Breast epithelium (tissue), 4 donors: ENCODE results near the gene KLHL7. TPM values are rescaled to one million over a fixed set of nuclear protein-coding genes. Genes with fewer than 3 reads are reported as not detected.

Source experiments
- DNase-seq, 2 donors: peaks; one replicate each; pipeline ENCODE4 v3.0.0-alpha.2; 2019; ENCODE audit warnings: low spot score in 2 of 2
- H3K27ac ChIP-seq, 2 donors: fragments of 200-600 bp; sonication (generic) in 1 of 2; one replicate each; pipeline ENCODE4 v1.5.1; 2016 to 2019; ENCODE audit warnings: mild to moderate bottlenecking in 1 of 2
- H3K27me3 ChIP-seq, 2 donors: fragments of 200-600 bp; sonication (generic) in 1 of 2; one replicate each; pipeline versions ENCODE4 v1.5.1 to v1.6.0; 2017 to 2019; ENCODE audit warnings: control low read depth in 1 of 2, mild to moderate bottlenecking in 1 of 2
- H3K36me3 ChIP-seq: fragments of 200-600 bp; one replicate; pipeline ENCODE4 v1.5.1; 2019
- H3K4me1 ChIP-seq, 2 donors: fragments of 200-600 bp; sonication (generic); one replicate each; pipeline ENCODE4 v1.5.1; 2016 to 2019; ENCODE audit warnings: control low read depth in 1 of 2
- H3K4me3 ChIP-seq, 3 donors: fragments of 200-600 bp; sonication (generic); 1 replicate in 2 of 3; 2 replicates in 1 of 3; pipeline ENCODE4 v1.5.1; 2016 to 2019; ENCODE audit warnings: mild to moderate bottlenecking in 3 of 3, moderate library complexity in 2 of 3
- H3K9me3 ChIP-seq, 2 donors: fragments of 200-600 bp; sonication (generic) in 1 of 2; one replicate each; pipeline ENCODE4 v1.5.1; 2016 to 2019; ENCODE audit warnings: control low read depth in 1 of 2
- POLR2A ChIP-seq: fragments of 450-650 bp; IDR thresholded peaks from one replicate; pipeline ENCODE4 v1.6.1; 2016; ENCODE audit warnings: antibody characterized with exemption, mild to moderate bottlenecking, moderate library complexity
- POLR2AphosphoS5 ChIP-seq, 3 donors: sonication (generic); formaldehyde crosslinking; IDR thresholded peaks; one replicate each; pipeline ENCODE4 v1.6.1; 2017; ENCODE audit warnings: antibody characterized with exemption in 3 of 3
- intact Hi-C: fragments of 100-400 bp; cut with DNase I; formaldehyde crosslinking; loops from one replicate; pipeline ENCODE4 v1.15.1; 2023; ENCODE audit warnings: low total_unique reads
- total RNA-seq, 3 donors: library from RNA; depleted of rRNA; stranded (reverse); fragments of >200 nt; gene quantifications; one replicate each; pipeline ENCODE4 v1.1.0, GENCODE V29; 2016
- TF ChIP-seq, protein P1 (sequence below), 3 donors: fragments of 450-650 bp; IDR thresholded peaks; one replicate each; pipeline ENCODE4 v1.5.1; 2016 to 2017; ENCODE audit warnings: antibody characterized with exemption in 3 of 3, mild to moderate bottlenecking in 3 of 3, moderate library complexity in 3 of 3

The KLHL7 gene
- total RNA-seq, 3 donors from 2014 or later, result 28.5 to 39.2 (median 29.0) TPM

DNA sequence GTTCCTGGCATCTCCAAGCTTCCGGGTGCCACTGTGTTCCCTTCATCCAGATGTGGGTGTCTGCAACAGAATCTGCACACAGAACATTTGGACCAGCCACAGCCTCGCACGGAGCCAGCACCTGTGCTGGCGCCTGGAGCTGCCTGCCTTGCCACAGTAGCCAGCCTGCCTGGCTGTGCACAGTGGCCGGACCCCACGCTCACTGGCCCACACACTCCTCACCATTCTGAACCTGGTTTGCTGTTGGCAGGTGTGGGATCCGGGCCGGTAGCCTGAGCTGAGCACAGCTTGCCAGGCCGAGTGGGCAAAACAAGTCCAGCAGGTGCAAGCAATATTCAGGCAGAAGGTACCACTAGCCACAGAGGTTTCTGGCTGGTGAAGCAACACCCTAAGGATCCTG is 7.6 kb upstream of the KLHL7 start:
- H3K36me3 ChIP-seq, result no peaks in the 10 kb centered on the region
- H3K4me3 ChIP-seq, result no peak overlapping the region
- no peaks in the 10 kb centered on the region for H3K4me1 ChIP-seq
- DNase-seq, result no peak
- no peak overlapping the region for H3K27ac ChIP-seq
- intact Hi-C loops, result no loop called here
- no peaks in the 10 kb centered on the region for H3K9me3 ChIP-seq
- no peak for TF ChIP-seq POLR2A
- no peaks in the 10 kb centered on the region for H3K27me3 ChIP-seq

DNA sequence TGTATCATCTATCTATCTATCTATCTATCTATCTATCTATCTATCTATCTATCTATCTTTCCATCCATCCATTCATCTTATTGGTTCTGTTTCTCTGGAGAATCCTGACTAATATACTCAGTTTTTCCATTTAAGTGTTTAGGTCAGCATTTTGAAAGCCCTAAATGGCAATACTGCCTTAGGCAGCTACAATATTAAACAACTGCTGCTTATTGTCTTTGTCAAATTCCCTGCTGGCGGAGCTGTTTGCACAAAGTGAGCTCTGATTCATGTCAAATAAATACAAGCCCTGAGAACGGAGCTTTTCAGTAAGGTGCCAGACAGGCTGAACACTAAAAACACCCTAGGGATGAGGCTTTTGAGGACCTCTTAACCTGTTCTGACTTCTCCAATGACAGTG is 7.1 kb upstream of the KLHL7 start:
- Histone ChIP-seq H3K4me3 (no peak overlapping the region), H3K4me1 (no peaks in the 10 kb centered on the region), H3K9me3 (no peaks in the 10 kb centered on the region), H3K36me3 (no peaks in the 10 kb centered on the region), H3K27ac (no peak overlapping the region), H3K27me3 (no peaks in the 10 kb centered on the region)
- intact Hi-C loops, result no loop called here
- TF ChIP-seq, protein P1, sequence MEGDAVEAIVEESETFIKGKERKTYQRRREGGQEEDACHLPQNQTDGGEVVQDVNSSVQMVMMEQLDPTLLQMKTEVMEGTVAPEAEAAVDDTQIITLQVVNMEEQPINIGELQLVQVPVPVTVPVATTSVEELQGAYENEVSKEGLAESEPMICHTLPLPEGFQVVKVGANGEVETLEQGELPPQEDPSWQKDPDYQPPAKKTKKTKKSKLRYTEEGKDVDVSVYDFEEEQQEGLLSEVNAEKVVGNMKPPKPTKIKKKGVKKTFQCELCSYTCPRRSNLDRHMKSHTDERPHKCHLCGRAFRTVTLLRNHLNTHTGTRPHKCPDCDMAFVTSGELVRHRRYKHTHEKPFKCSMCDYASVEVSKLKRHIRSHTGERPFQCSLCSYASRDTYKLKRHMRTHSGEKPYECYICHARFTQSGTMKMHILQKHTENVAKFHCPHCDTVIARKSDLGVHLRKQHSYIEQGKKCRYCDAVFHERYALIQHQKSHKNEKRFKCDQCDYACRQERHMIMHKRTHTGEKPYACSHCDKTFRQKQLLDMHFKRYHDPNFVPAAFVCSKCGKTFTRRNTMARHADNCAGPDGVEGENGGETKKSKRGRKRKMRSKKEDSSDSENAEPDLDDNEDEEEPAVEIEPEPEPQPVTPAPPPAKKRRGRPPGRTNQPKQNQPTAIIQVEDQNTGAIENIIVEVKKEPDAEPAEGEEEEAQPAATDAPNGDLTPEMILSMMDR (IDR thresholded peaks at IDR 0.05), result no peak
- DNase-seq, result no peak

DNA sequence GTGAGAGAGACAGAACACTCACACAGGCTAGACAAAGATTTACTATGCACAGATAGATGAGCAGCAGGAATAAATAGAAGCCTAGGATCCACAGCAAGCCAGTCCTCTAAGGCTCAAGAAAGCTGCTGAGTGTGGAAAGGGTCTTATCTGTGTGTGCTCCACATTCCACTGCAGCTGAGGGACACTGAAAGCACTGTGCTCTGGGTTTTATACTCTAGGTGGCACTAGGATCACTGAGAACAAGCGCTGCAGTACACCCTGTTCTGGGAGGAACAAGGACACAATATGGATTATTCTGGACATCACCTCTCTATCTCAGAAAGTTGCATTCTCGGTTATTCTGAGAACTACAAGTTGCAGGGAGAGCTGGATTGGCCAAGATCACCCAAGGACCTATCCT is 4.9 kb upstream of the KLHL7 start:
- Histone ChIP-seq H3K4me3 (no peak overlapping the region), H3K36me3 (no peaks in the 10 kb centered on the region), H3K4me1 (no peaks in the 10 kb centered on the region), H3K9me3 (no peaks in the 10 kb centered on the region), H3K27ac (no peak overlapping the region), H3K27me3 (no peaks in the 10 kb centered on the region)
- no peak for DNase-seq
- TF ChIP-seq, protein P1 (IDR thresholded peaks at IDR 0.05), result no peak
- TF ChIP-seq POLR2A (no peak), POLR2AphosphoS5 (IDR thresholded peaks at IDR 0.05) (no peak)
- intact Hi-C loops, result no loop called here

DNA sequence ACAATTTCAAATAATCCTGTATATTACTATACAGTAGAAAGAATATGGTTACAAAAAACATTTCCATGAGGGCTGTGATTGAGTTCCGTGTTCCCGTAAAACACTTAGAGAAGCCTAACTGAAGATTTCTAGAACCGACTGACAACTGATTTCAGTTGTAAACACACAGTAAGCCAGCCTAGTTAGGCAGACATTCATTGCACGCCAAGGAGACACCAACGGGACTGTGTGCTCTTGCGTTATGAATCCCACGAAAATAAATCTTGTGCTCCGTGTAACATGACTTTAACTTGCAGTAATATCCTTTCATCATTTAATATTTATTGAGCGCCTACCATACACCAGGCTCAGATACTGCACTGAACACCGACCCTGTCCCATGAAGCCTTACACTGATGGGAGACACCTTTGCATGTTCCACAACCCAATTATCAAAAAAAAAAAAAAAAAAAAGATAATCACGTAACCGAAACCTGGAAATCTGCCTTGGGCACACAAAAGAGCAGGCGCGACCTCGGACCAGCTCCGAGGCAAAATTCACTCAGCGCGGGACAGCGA is 420 bp upstream of the KLHL7 start:
- Histone ChIP-seq H3K9me3 (no peaks in the 10 kb centered on the region), H3K27ac (peak overlapping the region; percentile 94 to 95), H3K4me1 (peaks cover 0 to 6% of the 10 kb centered on the region in 2 donors), H3K27me3 (no peaks in the 10 kb centered on the region), H3K4me3 (peak overlapping the region; percentile 95 to 97 (median 97)), H3K36me3 (no peaks in the 10 kb centered on the region)
- intact Hi-C loops, result no loop called here
- DNase-seq, result no peak
- TF ChIP-seq, protein P1 (IDR thresholded peaks at IDR 0.05), result peak in 1 of 3 donors; percentile 17
- TF ChIP-seq POLR2A, result no peak

DNA sequence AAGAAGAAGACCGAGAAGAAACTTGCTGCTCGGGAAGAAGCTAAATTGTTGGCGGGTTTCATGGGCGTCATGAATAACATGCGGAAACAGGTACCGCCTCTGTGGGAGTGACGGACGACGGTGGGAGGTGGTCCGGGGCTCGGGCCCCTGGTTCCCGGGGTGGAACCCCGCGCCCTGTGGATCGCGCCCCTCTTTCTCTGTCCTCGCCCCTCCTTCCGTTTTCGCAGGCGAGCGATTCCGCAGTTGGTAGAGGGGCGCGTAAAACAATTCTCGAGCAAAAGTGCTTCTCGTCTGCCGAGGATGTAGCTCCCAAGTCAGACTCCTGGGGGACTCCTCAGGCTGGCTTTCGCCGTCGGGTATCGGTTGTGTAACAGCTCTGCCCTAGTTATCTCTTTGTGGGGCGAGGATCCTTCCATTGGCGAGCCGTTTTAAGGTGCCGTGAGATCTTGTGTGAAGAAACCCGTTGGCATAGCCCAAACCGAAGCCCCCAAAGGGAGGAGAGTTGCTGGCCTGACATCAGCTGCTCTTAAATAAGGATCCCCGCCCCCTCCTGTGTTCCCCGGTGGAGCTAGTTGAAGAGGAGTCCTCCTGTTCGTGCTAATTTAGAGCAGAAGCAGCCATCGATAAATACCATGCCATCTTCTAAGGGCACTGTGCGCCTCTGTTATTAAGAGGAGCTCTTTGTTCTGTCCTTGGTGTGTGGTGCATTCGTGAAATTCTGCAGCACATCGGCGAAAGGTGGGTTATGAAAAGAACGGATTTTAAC is 655 bp downstream of the KLHL7 start:
- Histone ChIP-seq H3K4me3 (peak overlapping the region; percentile 95 to 97 (median 97)), H3K27ac (peak overlapping the region; percentile 94 to 95), H3K9me3 (no peaks in the 10 kb centered on the region), H3K27me3 (no peaks in the 10 kb centered on the region), H3K36me3 (no peaks in the 10 kb centered on the region), H3K4me1 (peaks cover 0 to 6% of the 10 kb centered on the region in 2 donors)
- no peak for TF ChIP-seq POLR2A
- TF ChIP-seq, protein P1 (IDR thresholded peaks at IDR 0.05), result no peak
- TF ChIP-seq POLR2AphosphoS5 (IDR thresholded peaks at IDR 0.05), result no peak
- intact Hi-C loops, result no loop called here
- peak in 1 of 2 donors; percentile 26 for DNase-seq
